ENCODE data around the gene DIO3. TPM values are rescaled to one million over a fixed set of nuclear protein-coding genes. Genes with fewer than 3 reads are reported as not detected.

Gene DIO3
- total RNA-seq, 1 experiment from 2014 or later, result 2.3 TPM

DNA sequence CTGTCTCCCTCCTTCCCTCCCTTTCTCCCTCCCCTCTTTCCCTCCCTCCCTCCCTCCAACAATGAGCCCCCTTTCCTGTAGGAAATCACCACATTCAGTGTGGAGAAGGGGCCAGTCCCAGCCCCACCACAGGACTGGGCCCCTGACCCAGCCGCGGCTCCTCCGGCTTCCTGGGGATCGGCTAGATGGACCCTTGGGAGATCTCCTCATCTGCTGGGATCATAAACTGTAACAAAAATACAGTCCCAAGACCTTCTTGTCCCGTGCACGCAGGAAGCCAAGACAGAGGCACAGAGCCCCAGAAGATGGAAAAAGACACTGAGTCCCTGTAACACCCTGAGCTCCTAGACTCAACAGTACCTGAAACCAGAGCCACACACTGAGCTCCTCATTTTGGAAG is 23.9 kb downstream of the DIO3 start:
- no peaks in the 10 kb centered on the region for H3K4me1 Mint-ChIP-seq (ENCODE audit: low read depth, unreplicated experiment)
- TF ChIP-seq, protein P1, sequence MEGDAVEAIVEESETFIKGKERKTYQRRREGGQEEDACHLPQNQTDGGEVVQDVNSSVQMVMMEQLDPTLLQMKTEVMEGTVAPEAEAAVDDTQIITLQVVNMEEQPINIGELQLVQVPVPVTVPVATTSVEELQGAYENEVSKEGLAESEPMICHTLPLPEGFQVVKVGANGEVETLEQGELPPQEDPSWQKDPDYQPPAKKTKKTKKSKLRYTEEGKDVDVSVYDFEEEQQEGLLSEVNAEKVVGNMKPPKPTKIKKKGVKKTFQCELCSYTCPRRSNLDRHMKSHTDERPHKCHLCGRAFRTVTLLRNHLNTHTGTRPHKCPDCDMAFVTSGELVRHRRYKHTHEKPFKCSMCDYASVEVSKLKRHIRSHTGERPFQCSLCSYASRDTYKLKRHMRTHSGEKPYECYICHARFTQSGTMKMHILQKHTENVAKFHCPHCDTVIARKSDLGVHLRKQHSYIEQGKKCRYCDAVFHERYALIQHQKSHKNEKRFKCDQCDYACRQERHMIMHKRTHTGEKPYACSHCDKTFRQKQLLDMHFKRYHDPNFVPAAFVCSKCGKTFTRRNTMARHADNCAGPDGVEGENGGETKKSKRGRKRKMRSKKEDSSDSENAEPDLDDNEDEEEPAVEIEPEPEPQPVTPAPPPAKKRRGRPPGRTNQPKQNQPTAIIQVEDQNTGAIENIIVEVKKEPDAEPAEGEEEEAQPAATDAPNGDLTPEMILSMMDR (IDR thresholded peaks at IDR 0.05; ENCODE audit: unreplicated experiment), result no peak
- BruUV-seq (replicated peaks), result no TSS peak
- no peaks in the 10 kb centered on the region for H3K9me3 Mint-ChIP-seq (ENCODE audit: low read depth, unreplicated experiment)
- H3K36me3 Mint-ChIP-seq (ENCODE audit: insufficient read depth, unreplicated experiment), result no peaks in the 10 kb centered on the region
- CTCF ChIA-PET, result no interaction called here
- intact Hi-C loops (cut with micrococcal nuclease; ENCODE audit: unreplicated experiment), result no loop called here
- no peak for DNase-seq
- H3K27ac Mint-ChIP-seq (ENCODE audit: unreplicated experiment), result no peak overlapping the region
- H3K27me3 Mint-ChIP-seq (ENCODE audit: unreplicated experiment), result peaks cover 86% of the 10 kb centered on the region
- no peak overlapping the region for H3K4me3 Mint-ChIP-seq (ENCODE audit: low read depth, unreplicated experiment)

DNA sequence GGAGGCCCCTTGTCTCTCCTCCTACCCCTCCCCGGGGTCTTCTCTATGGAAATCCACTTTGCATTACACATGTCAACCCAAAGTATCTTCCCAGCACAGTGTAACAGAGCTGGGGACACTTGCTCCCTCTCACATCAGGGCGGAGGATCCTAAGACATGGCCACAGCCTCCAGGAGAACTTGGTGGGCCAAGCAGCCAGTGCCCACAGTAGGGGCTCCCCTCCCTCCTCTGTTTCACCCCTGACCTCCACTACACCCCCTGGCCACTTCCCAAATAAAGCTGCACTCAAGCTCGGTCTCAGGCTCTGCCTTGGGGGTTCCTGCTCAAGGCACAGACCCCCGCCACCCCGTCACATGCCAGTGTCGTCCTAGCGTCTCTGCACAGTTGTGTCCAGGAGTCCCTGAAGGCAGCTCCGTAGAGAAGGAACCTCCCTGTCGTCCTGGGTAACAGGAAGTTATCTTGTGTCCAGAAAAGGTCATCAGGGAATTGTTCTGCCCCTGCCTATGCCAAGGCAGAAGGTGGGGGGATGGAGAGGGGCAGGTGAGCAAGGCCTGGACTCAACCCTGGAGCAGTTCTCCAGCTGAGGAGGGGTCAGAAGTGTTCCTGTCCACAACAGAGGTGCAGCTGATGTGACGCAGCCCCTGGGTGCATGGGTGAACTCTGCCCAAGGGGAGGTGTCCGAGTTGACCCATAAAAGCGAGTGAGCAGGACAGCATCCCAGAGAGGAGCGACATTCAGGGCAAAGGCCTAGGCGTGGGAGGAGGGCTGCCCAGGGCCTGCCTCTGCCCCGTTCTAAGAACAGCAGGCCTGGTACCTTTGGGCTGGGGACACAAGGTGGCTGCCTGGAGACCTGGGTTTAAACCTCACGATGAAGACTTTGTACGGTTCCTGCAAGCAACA is 25.5 kb downstream of the DIO3 start:
- no peaks in the 10 kb centered on the region for H3K36me3 Mint-ChIP-seq (ENCODE audit: insufficient read depth, unreplicated experiment)
- BruUV-seq (replicated peaks), result no TSS peak
- CTCF ChIA-PET, result interaction anchor here (0.8 kb wide), 1 partner anchor 11 kb away, joined by 3 read pairs; no protein-coding TSS in a partner anchor

DNA sequence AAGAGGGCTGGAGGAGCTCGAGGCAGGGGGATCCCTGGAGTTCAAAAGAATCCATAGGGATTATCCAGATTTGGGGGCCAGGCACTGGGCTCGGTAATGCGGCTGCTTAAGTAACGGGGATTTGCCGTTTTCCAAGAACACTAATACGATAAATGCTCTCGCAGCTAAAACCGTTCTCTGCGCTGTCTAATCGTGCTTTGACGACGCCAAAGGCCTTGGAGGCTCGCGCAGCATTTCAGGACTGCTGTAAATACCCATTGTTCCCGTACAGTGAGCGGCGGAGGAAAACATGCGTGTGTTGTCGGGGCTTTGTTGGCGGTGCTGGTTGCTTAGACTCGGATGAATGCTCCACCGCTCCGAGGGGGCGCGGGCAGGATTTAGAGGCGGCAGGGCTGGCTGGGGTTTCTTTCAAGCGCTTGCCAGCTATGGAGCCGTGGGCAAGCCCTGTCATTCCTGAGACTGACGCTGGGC is 26.2 kb downstream of the DIO3 start:
- no peak overlapping the region for H3K27ac Mint-ChIP-seq (ENCODE audit: unreplicated experiment)
- no peaks in the 10 kb centered on the region for H3K4me1 Mint-ChIP-seq (ENCODE audit: low read depth, unreplicated experiment)
- no peaks in the 10 kb centered on the region for H3K9me3 Mint-ChIP-seq (ENCODE audit: low read depth, unreplicated experiment)
- no peaks in the 10 kb centered on the region for H3K36me3 Mint-ChIP-seq (ENCODE audit: insufficient read depth, unreplicated experiment)
- no peak overlapping the region for H3K4me3 Mint-ChIP-seq (ENCODE audit: low read depth, unreplicated experiment)
- TF ChIP-seq, protein P1 (IDR thresholded peaks at IDR 0.05; ENCODE audit: unreplicated experiment), result no peak
- no peak for DNase-seq
- H3K27me3 Mint-ChIP-seq (ENCODE audit: unreplicated experiment), result peaks cover 84% of the 10 kb centered on the region
- CTCF ChIA-PET, result no interaction called here
- intact Hi-C loops (cut with micrococcal nuclease; ENCODE audit: unreplicated experiment), result no loop called here
- BruUV-seq (replicated peaks), result no TSS peak

More for the DNA sequence above, 25.5 kb downstream of the DIO3 start:
- Mint-ChIP-seq H3K4me3 (ENCODE audit: low read depth, unreplicated experiment) (no peak overlapping the region), H3K27me3 (ENCODE audit: unreplicated experiment) (peaks cover 86% of the 10 kb centered on the region), H3K27ac (ENCODE audit: unreplicated experiment) (no peak overlapping the region), H3K4me1 (ENCODE audit: low read depth, unreplicated experiment) (no peaks in the 10 kb centered on the region), H3K9me3 (ENCODE audit: low read depth, unreplicated experiment) (no peaks in the 10 kb centered on the region)
- intact Hi-C loops (cut with micrococcal nuclease; ENCODE audit: unreplicated experiment), result no loop called here
- DNase-seq, result no peak
- TF ChIP-seq, protein P1 (IDR thresholded peaks at IDR 0.05; ENCODE audit: unreplicated experiment), result no peak

DNA sequence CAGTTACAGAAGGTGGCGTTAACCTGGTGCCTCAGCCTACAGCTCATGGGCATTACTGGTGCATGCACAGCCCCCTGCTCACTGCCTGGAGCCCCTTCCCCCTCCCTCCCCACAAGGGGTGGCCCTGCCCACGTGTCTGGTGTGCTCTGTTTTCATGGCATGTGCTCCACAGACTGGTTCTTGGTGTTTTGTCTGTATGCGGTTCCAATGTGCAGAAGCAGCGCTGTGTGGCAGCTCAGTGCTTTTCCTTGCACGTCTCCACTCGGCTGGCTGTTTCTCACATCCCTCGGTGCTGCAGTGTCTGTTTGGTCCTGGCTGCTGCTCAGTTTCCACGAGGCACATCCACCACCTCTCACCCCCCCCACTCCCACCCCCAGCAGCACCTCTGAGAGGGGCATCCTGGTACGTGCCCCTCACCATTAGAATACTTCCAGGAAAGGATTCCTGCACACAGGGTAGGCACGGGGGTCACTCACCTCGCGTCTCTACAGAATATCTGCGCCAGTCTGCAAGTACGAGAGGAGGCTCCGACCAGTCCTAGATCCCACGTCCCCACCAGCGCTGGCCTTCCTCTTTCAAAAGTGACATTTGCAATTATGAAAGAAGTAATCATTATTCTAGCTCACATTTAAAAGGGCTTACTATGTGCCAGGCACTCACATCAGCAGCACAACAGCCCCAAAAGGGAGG is 27.1 kb downstream of the DIO3 start:
- CTCF ChIA-PET, result interaction anchor here (0.7 kb wide), 1 partner anchor 715 kb away, joined by 4 read pairs; no protein-coding TSS in a partner anchor
- Mint-ChIP-seq H3K27ac (ENCODE audit: unreplicated experiment) (no peak overlapping the region), H3K9me3 (ENCODE audit: low read depth, unreplicated experiment) (no peaks in the 10 kb centered on the region), H3K27me3 (ENCODE audit: unreplicated experiment) (peaks cover 83% of the 10 kb centered on the region), H3K4me1 (ENCODE audit: low read depth, unreplicated experiment) (no peaks in the 10 kb centered on the region), H3K4me3 (ENCODE audit: low read depth, unreplicated experiment) (no peak overlapping the region), H3K36me3 (ENCODE audit: insufficient read depth, unreplicated experiment) (no peaks in the 10 kb centered on the region)
- DNase-seq, result no peak
- no TSS peak for BruUV-seq (replicated peaks)
- intact Hi-C loops (cut with micrococcal nuclease; ENCODE audit: unreplicated experiment), result no loop called here
- TF ChIP-seq, protein P1 (IDR thresholded peaks at IDR 0.05; ENCODE audit: unreplicated experiment), result no peak

All from Calu3 (cell line).